ENCODE measurements around the gene CABLES1.

The CABLES1 gene

DNA sequence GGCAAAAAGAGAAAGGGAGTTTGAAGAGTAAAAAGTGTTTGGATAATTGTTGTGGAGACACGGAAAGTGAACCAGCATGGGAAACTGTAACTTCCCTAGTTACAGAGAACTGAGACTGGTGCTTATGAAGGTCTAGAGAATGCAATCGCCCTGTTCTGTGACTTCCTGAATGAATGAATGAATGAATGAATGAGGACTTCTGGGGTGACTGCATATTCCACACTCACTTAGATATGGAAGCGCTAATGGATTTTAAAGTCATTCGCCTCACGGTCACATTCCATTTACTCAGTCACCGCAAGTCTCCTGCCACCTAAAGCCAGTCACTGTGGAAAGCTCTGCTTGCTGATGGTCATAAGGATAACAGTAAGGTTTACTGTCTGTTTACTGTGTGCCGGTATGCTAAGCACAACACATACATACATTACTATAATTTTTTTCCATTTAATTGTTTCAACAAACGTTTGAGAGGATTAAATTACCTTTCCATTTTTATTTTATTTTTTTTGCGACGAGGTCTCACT is 138.2 kb downstream of the CABLES1 start:
- no peak overlapping the region for H3K27ac ChIP-seq
- H3K4me3 ChIP-seq (ENCODE audit: low read depth, low read length), result no peak overlapping the region
- DNase-seq, result no peak
- H3K27me3 ChIP-seq (ENCODE audit: insufficient read depth, low read depth, severe bottlenecking), result no peaks in the 10 kb centered on the region
- H3K9me3 ChIP-seq (ENCODE audit: severe bottlenecking), result peaks cover 27% of the 10 kb centered on the region
- H3K36me3 ChIP-seq, result no peaks in the 10 kb centered on the region
- TF ChIP-seq CTCF (IDR thresholded peaks at IDR 0.05; ENCODE audit: low read depth, low read length), result no peak

DNA sequence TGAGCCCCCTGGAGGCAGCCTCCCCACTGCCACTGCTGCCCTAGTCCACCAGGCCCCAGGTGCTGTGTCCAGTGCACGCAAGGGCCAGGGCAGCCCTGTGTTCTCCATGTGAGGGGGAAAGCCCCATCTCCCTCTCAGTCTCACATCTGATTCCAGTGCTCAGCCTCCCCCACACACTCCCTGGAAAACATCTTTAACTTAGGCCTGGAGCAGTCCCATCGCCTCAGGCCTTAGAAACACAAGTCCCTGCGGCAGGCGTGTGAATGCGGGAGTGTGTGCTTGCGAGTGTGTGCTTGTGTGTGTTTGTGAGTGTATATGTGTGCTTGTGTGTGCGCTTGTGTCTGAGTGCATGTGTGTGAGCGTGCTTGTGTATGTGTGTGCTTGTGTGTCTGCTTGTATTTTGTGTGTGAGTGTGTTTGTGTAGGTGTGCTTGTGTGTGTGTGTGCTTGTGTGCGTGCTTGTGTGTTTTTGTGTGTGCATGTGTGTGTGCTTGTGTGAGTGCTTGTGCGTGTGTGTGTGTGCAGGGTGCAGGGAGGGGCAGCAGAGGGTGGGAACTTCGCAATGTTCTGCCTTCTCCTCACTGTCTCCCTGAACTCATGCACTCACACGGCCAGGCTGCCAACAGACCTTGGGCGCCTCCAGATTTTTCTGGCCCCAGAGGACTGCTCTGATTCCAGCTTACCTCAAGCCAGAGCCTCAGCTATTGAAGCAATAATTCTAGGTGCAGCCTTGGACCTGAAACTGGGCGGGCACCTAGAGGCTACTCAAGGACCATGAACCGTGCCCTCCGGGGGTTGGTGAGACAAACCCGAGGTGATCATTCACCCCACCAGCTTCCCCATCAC is 139.6 kb downstream of the CABLES1 start:
- no peak for DNase-seq
- H3K9me3 ChIP-seq (ENCODE audit: severe bottlenecking), result peaks cover 23% of the 10 kb centered on the region
- TF ChIP-seq CTCF (IDR thresholded peaks at IDR 0.05; ENCODE audit: low read depth, low read length), result no peak

DNA sequence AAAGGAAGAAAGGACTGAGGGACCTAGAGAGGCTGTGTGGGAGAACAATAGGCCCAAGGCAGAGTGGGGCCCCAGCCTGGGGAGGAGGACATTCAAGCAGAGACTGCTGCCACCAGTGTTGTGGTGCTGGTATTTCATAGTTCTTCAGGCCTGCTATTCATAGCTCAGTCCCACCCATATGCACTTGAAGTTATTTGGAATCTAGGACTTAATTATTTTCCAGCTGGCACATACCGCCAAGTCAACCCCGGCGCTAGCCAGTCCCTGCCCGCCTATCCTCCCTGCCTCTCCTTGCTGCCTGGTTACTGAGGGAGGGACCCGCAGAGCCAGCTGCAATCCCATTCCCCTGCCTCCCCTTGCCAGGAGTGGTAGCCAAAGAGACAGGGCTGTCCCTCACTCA is 141.2 kb downstream of the CABLES1 start:
- Histone ChIP-seq H3K27ac (no peak overlapping the region; the same call in 1 of the 2 replicates), H3K4me3 (ENCODE audit: low read depth, low read length) (no peak overlapping the region), H3K9me3 (ENCODE audit: severe bottlenecking) (peaks cover 15% of the 10 kb centered on the region), H3K27me3 (ENCODE audit: insufficient read depth, low read depth, severe bottlenecking) (no peaks in the 10 kb centered on the region), H3K36me3 (no peaks in the 10 kb centered on the region)
- DNase-seq, result no peak
- TF ChIP-seq CTCF (IDR thresholded peaks at IDR 0.05; ENCODE audit: low read depth, low read length), result no peak

More for the DNA sequence above, 139.6 kb downstream of the CABLES1 start:
- Histone ChIP-seq H3K27me3 (ENCODE audit: insufficient read depth, low read depth, severe bottlenecking) (no peaks in the 10 kb centered on the region), H3K27ac (no peak overlapping the region), H3K4me3 (ENCODE audit: low read depth, low read length) (no peak overlapping the region), H3K36me3 (no peaks in the 10 kb centered on the region)

DNA sequence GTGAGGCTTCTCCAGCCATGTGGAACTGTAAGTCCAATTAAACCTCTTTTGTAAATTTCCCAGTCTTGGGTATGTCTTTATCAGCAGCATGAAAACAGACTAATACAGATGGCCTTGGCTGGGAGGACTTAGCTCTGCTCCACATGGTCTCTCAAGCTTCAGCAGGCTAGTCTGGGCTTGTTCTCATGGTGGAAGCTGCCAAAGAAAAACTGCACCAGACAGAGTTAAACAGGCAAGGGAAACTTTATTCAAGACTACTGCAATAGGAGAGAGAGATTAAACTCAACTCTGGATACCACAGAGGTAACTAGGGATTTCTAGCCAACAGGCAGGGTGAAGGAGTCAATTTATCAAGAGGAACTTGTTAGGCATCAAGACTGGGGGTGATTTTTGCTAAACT is 142.1 kb downstream of the CABLES1 start:
- Histone ChIP-seq H3K27ac (peak overlapping the region; percentile 78), H3K36me3 (no peaks in the 10 kb centered on the region), H3K4me3 (ENCODE audit: low read depth, low read length) (no peak overlapping the region), H3K9me3 (ENCODE audit: severe bottlenecking) (peaks cover 15% of the 10 kb centered on the region), H3K27me3 (ENCODE audit: insufficient read depth, low read depth, severe bottlenecking) (no peaks in the 10 kb centered on the region)
- peak; percentile 47 for DNase-seq
- TF ChIP-seq CTCF (IDR thresholded peaks at IDR 0.05; ENCODE audit: low read depth, low read length), result no peak

DNA sequence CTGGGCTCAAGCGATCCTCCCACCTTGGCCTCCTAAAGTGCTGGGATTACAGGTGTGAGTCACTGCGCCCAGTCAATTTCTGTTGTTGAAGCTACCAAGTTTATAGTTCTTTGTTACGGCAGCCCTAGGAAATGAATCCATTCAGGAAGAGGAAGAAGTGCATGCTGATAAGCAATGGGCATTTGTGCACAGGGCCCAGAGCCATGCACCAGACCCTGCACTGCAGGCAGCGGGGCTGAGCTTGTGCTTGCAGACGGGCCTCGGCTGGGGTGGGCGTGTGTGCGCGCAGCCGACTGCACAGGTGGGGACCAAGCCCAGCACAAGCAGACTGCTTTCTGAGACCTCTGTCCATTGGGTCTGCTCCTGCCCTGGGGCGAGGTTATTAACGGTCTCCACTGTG is 144.6 kb downstream of the CABLES1 start:
- Histone ChIP-seq H3K27ac (no peak overlapping the region), H3K4me3 (ENCODE audit: low read depth, low read length) (no peak overlapping the region), H3K9me3 (ENCODE audit: severe bottlenecking) (peaks cover 15% of the 10 kb centered on the region), H3K36me3 (no peaks in the 10 kb centered on the region), H3K27me3 (ENCODE audit: insufficient read depth, low read depth, severe bottlenecking) (no peaks in the 10 kb centered on the region)
- no peak for TF ChIP-seq CTCF (IDR thresholded peaks at IDR 0.05; ENCODE audit: low read depth, low read length)
- no peak for DNase-seq

Data from WERI-Rb-1 (cell line).